Astrocyte (in vitro differentiated cells and primary cell): ENCODE data around the gene HTR4. TPM values are rescaled to one million over a fixed set of nuclear protein-coding genes. Genes with fewer than 3 reads are reported as not detected.

ENCODE experiments used
- DNase-seq: peaks from one replicate; pipeline ENCODE4 v3.0.0-alpha.2; 2010; ENCODE audit warnings: low read depth
- FAIRE-seq: peaks from 2 replicates; lab custom pipeline; 2011; peaks lifted over from hg19 to GRCh38; lab: Jason Lieb, UNC
- H2AFZ ChIP-seq: 2 replicates; pipeline ENCODE4 v1.6.0; 2012; ENCODE audit warnings: low read depth, low read length, inconsistent platforms
- H3K27ac ChIP-seq: 2 replicates; pipeline ENCODE4 v1.5.1; 2011; ENCODE audit warnings: low read depth, low read length, inconsistent platforms
- H3K27me3 ChIP-seq: 2 replicates; pipeline ENCODE4 v1.6.0; 2011; ENCODE audit warnings: low read length, inconsistent platforms; ENCODE audit not compliant: insufficient read depth
- H3K36me3 ChIP-seq: 2 replicates; pipeline ENCODE4 v1.5.1; 2011; ENCODE audit warnings: low read length, inconsistent platforms; ENCODE audit not compliant: insufficient read depth
- H3K4me1 ChIP-seq: 2 replicates; pipeline ENCODE4 v1.5.1; 2011; ENCODE audit warnings: low read length, inconsistent platforms; ENCODE audit not compliant: insufficient read depth
- H3K4me2 ChIP-seq: 2 replicates; pipeline ENCODE4 v1.6.0; 2012; ENCODE audit warnings: low read length, inconsistent platforms
- H3K4me3 ChIP-seq: 2 replicates; pipeline ENCODE4 v1.5.1; 2011; ENCODE audit warnings: low read depth, mild to moderate bottlenecking, low read length, inconsistent platforms; ENCODE audit not compliant: insufficient read depth
- H3K79me2 ChIP-seq: 2 replicates; pipeline ENCODE4 v1.6.0; 2012; ENCODE audit warnings: mild to moderate bottlenecking, low read length, inconsistent platforms; ENCODE audit not compliant: insufficient read depth
- H3K9ac ChIP-seq: 2 replicates; pipeline ENCODE4 v1.6.0; 2012; ENCODE audit warnings: mild to moderate bottlenecking, low read length, inconsistent platforms
- H3K9me3 ChIP-seq: 2 replicates; pipeline ENCODE4 v1.5.1; 2012; ENCODE audit warnings: low read depth, mild to moderate bottlenecking, low read length, inconsistent platforms; ENCODE audit not compliant: insufficient read depth
- H4K20me1 ChIP-seq: 2 replicates; pipeline ENCODE4 v1.6.0; 2012; ENCODE audit warnings: low read length, inconsistent platforms; ENCODE audit not compliant: insufficient read depth
- H3K27ac Mint-ChIP-seq: one replicate; pipeline ENCODE4 v1.8.0; 2021; ENCODE audit warnings: mild to moderate bottlenecking, mixed read lengths; ENCODE audit not compliant: unreplicated experiment
- H3K27me3 Mint-ChIP-seq: one replicate; pipeline ENCODE4 v1.8.0; 2021; ENCODE audit warnings: low read depth, mixed read lengths; ENCODE audit not compliant: unreplicated experiment
- H3K36me3 Mint-ChIP-seq: one replicate; pipeline ENCODE4 v1.8.0; 2021; ENCODE audit warnings: low read depth, mixed read lengths; ENCODE audit not compliant: unreplicated experiment
- H3K4me1 Mint-ChIP-seq: one replicate; pipeline ENCODE4 v1.8.0; 2021; ENCODE audit warnings: low read depth, mixed read lengths; ENCODE audit not compliant: unreplicated experiment
- H3K4me3 Mint-ChIP-seq: one replicate; pipeline ENCODE4 v1.8.0; 2021; ENCODE audit warnings: mild to moderate bottlenecking, moderate library complexity, mixed read lengths; ENCODE audit not compliant: unreplicated experiment
- H3K9me3 Mint-ChIP-seq: one replicate; pipeline ENCODE4 v1.8.0; 2021; ENCODE audit warnings: mild to moderate bottlenecking, mixed read lengths; ENCODE audit not compliant: unreplicated experiment
- CTCF ChIP-seq: IDR thresholded peaks from 2 replicates; pipeline ENCODE4 v1.5.1; 2011; ENCODE audit warnings: low read depth, mild to moderate bottlenecking, inconsistent platforms, low read length, moderate library complexity; ENCODE audit not compliant: insufficient read depth
- EZH2 ChIP-seq: IDR thresholded peaks from 2 replicates; pipeline ENCODE4 v1.6.1; 2012; ENCODE audit warnings: mild to moderate bottlenecking, low read length, inconsistent platforms; ENCODE audit not compliant: insufficient read depth
- total RNA-seq: library from RNA; stranded (reverse); gene quantifications from 2 replicates; pipeline ENCODE4 v1.2.1, GENCODE V29; 2021

Gene HTR4
- total RNA-seq, 1 donor from 2014 or later, result not detected

GRCh38 chr5:148651528-148651927 is 2.8 kb downstream of the HTR4 start:
- Histone ChIP-seq H3K27me3 (peaks cover 33% of the 10 kb centered on the region), H2AFZ (no peak overlapping the region), H3K9me3 (no peaks in the 10 kb centered on the region), H3K36me3 (no peaks in the 10 kb centered on the region), H3K4me1 (no peaks in the 10 kb centered on the region), H3K9ac (no peak overlapping the region), H3K4me2 (no peak overlapping the region), H3K27ac (no peak overlapping the region), H3K79me2 (no peaks in the 10 kb centered on the region), H4K20me1 (no peaks in the 10 kb centered on the region), H3K4me3 (no peak overlapping the region)
- Mint-ChIP-seq H3K27me3 (peaks cover 45% of the 10 kb centered on the region), H3K9me3 (peaks cover 12% of the 10 kb centered on the region), H3K4me3 (no peak overlapping the region), H3K27ac (no peak overlapping the region), H3K36me3 (no peaks in the 10 kb centered on the region), H3K4me1 (peaks cover 3% of the 10 kb centered on the region)
- TF ChIP-seq EZH2 (no peak), CTCF (no peak)
- FAIRE-seq (no peak), DNase-seq (no peak)

DNA sequence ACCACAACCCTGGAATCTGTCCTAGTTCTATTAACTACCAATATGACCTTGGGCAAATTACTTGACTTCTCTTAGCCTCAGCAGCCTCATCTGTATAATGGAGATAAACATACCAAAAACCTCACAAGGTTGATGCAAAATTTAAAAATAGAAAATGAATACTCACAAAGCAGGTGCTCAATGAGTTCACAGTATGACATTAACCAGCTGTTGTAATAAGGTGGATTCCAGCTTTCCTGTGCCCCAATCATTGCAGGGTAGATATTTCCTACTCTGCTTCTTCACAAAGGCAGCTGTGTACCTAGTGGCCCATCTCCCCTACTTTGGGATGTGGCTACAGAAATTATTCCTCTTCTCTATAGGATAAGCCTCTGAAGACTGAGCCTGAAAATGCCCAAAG is 8.8 kb downstream of the HTR4 start:
- H3K36me3 ChIP-seq, result no peaks in the 10 kb centered on the region
- no peaks in the 10 kb centered on the region for H3K79me2 ChIP-seq
- Mint-ChIP-seq H3K4me3 (no peak overlapping the region), H3K9me3 (no peaks in the 10 kb centered on the region), H3K27ac (no peak overlapping the region), H3K36me3 (no peaks in the 10 kb centered on the region), H3K27me3 (peaks cover 4% of the 10 kb centered on the region), H3K4me1 (no peaks in the 10 kb centered on the region)
- no peak for FAIRE-seq
- no peak overlapping the region for H3K27ac ChIP-seq
- TF ChIP-seq CTCF (no peak), EZH2 (no peak)
- no peaks in the 10 kb centered on the region for H4K20me1 ChIP-seq
- peaks cover 9% of the 10 kb centered on the region for H3K27me3 ChIP-seq
- no peak overlapping the region for H3K4me3 ChIP-seq
- H3K4me1 ChIP-seq, result no peaks in the 10 kb centered on the region
- DNase-seq, result no peak
- no peak overlapping the region for H2AFZ ChIP-seq
- H3K9ac ChIP-seq, result no peak overlapping the region
- no peaks in the 10 kb centered on the region for H3K9me3 ChIP-seq
- no peak overlapping the region for H3K4me2 ChIP-seq

- Histone ChIP-seq H4K20me1 (no peaks in the 10 kb centered on the region), H2AFZ (no peak overlapping the region), H3K4me3 (no peak overlapping the region), H3K9me3 (no peaks in the 10 kb centered on the region), H3K27me3 (peaks cover 5% of the 10 kb centered on the region), H3K4me2 (no peak overlapping the region), H3K36me3 (no peaks in the 10 kb centered on the region), H3K9ac (no peak overlapping the region), H3K4me1 (no peaks in the 10 kb centered on the region), H3K79me2 (no peaks in the 10 kb centered on the region), H3K27ac (no peak overlapping the region)
- H3K27ac Mint-ChIP-seq, result no peak overlapping the region
- no peak overlapping the region for H3K4me3 Mint-ChIP-seq
- H3K27me3 Mint-ChIP-seq, result no peaks in the 10 kb centered on the region
- no peak for TF ChIP-seq EZH2
- no peak for TF ChIP-seq CTCF
- DNase-seq (no peak), FAIRE-seq (no peak)
- H3K36me3 Mint-ChIP-seq, result no peaks in the 10 kb centered on the region
- no peaks in the 10 kb centered on the region for H3K9me3 Mint-ChIP-seq
- H3K4me1 Mint-ChIP-seq, result no peaks in the 10 kb centered on the region
These were observed 12.6 kb downstream of the HTR4 start for GRCh38 chr5:148641735-148642134.
